ENCODE data around the gene NKX2-4.
"Not testable (repeated sequence)": the region's sequence is repeated elsewhere in the genome, so short reads cannot be mapped to it uniquely, and the experiment has no call there.

The NKX2-4 gene

GRCh38 chr20:21397341-21398108 lies at the start of gene NKX2-4:
TSS of gene NKX2-4 (minus strand) at chr20:21397526. CDS start at chr20:21397399, 127 bp downstream.
- DNase-seq: no peak

- DNase-seq: no peak
Measured at GRCh38 chr20:21437816-21438215, 40.5 kb upstream of the NKX2-4 start.

- no peak for DNase-seq
Measured at GRCh38 chr20:21437248-21437647, 39.9 kb upstream of the NKX2-4 start.

GRCh38 chr20:21436205-21436604 lies 38.9 kb upstream of the NKX2-4 start:
- DNase-seq: no peak

GRCh38 chr20:21435576-21435975 lies 38.2 kb upstream of the NKX2-4 start:
- DNase-seq: no peak

- no peak for DNase-seq
Measured at GRCh38 chr20:21433329-21433890, 36.1 kb upstream of the NKX2-4 start.

- no peak for DNase-seq
Measured at GRCh38 chr20:21432911-21433310, 35.6 kb upstream of the NKX2-4 start.

GRCh38 chr20:21430020-21430419 lies 32.7 kb upstream of the NKX2-4 start:
- no peak for DNase-seq

- no peak for DNase-seq
Measured at GRCh38 chr20:21424846-21425245, 27.5 kb upstream of the NKX2-4 start.

- DNase-seq: not testable (repeated sequence)
Measured at GRCh38 chr20:21423712-21424111, 26.4 kb upstream of the NKX2-4 start.

- DNase-seq: no peak
Measured at GRCh38 chr20:21421601-21422236, 24.4 kb upstream of the NKX2-4 start.

GRCh38 chr20:21419147-21419546 lies 21.8 kb upstream of the NKX2-4 start:
- not testable (repeated sequence) for DNase-seq

- DNase-seq: not testable (repeated sequence)
Measured at GRCh38 chr20:21413996-21414395, 16.7 kb upstream of the NKX2-4 start.

GRCh38 chr20:21411725-21412124 lies 14.4 kb upstream of the NKX2-4 start:
- no peak for DNase-seq

GRCh38 chr20:21399005-21399475 lies 1.7 kb upstream of the NKX2-4 start:
- no peak for DNase-seq

GRCh38 chr20:21398109-21399004 lies 1.0 kb upstream of the NKX2-4 start:
- DNase-seq: no peak

- no peak for DNase-seq
Measured at GRCh38 chr20:21396599-21397340, 556 bp downstream of the NKX2-4 start.

- no peak for DNase-seq
Measured at GRCh38 chr20:21395666-21396598, 1.4 kb downstream of the NKX2-4 start.

GRCh38 chr20:21395051-21395665 lies 2.2 kb downstream of the NKX2-4 start:
- DNase-seq: no peak
